Stimulated activated CD4-positive, alpha-beta T cell treated with anti-CD3 and anti-CD28 coated beads, Interleukin-12 subunit alpha, Interleukin-12 subunit beta, amount 100 ng/mL, for 24 hours (primary cell): Measurements from ENCODE around the gene LBX2.

Experiments used
- DNase-seq, 2 experiments: peaks; one replicate each; pipeline ENCODE4 v3.0.0-alpha.2; 2020; ENCODE audit warnings: low read depth in 2 of 2

The LBX2 gene

GRCh38 chr2:74457549-74458131 is 41.8 kb downstream of the LBX2 start:
- peak; percentile 56 to 74 for DNase-seq

- no peak for DNase-seq
Measured at GRCh38 chr2:74457129-74457548, 42.3 kb downstream of the LBX2 start.

- peak; percentile 95 to 98 for DNase-seq
Measured at GRCh38 chr2:74454654-74455511, 44.5 kb downstream of the LBX2 start, which contains the start of gene INO80B. Gene INO80B (plus strand): TSS chr2:74455087. CDS start chr2:74455117, 30 bp downstream.

GRCh38 chr2:74450570-74451190 is 48.7 kb downstream of the LBX2 start:
- no peak for DNase-seq

- no peak for DNase-seq
Measured at GRCh38 chr2:74448771-74449170, 50.6 kb downstream of the LBX2 start.
